ENCODE measurements around the gene SPG21. TPM values are rescaled to one million over a fixed set of nuclear protein-coding genes. Genes with fewer than 3 reads are reported as not detected.

The SPG21 gene
- total RNA-seq, 1 experiment from 2014 or later = 53.0 TPM

- Histone ChIP-seq H3K4me3 (ENCODE audit: low read length) (no peak overlapping the region), H4K20me1 (ENCODE audit: low read length) (no peaks in the 10 kb centered on the region), H3K79me2 (ENCODE audit: low read length) (no peaks in the 10 kb centered on the region), H3K27me3 (ENCODE audit: low read length) (no peaks in the 10 kb centered on the region), H3K36me3 (ENCODE audit: low read depth, low read length) (no peaks in the 10 kb centered on the region), H3K4me1 (ENCODE audit: insufficient read depth, low read length) (no peaks in the 10 kb centered on the region), H3K27ac (ENCODE audit: low read length) (no peak overlapping the region), H3F3A (ENCODE audit: low read length, unreplicated experiment) (no peaks in the 10 kb centered on the region), H3K9me2 (replicated peaks; ENCODE audit: low read length) (no peaks in the 10 kb centered on the region), H3K9ac (ENCODE audit: low read length) (no peak overlapping the region), H3K9me3 (ENCODE audit: low read length) (no peaks in the 10 kb centered on the region), H3K4me2 (ENCODE audit: low read length) (no peak overlapping the region), H2AFZ (ENCODE audit: low read length) (no peak overlapping the region)
- no peak for DNase-seq
- CTCF ChIA-PET = no interaction called here
- intact Hi-C loops (cut with micrococcal nuclease) = no loop called here
- POLR2A ChIA-PET (ENCODE audit: unreplicated experiment) = no interaction called here
- no peak for TF ChIP-seq EZH2 (IDR thresholded peaks at IDR 0.05; ENCODE audit: low read length, unreplicated experiment)
- no peak for TF ChIP-seq CTCF (conservative IDR thresholded peaks at IDR 0.05; ENCODE audit: low read depth, low read length)
- TF ChIP-seq EZH2phosphoT487 (IDR thresholded peaks at IDR 0.05; ENCODE audit: borderline replicate concordance, low read length) = no peak
- no peak for ATAC-seq
- no TSS peak for BruUV-seq (replicated peaks)
Observed at GRCh38 chr15:64997745-64998375, 8.1 kb upstream of the SPG21 start.

- Histone ChIP-seq H3K9me2 (replicated peaks; ENCODE audit: low read length) (no peaks in the 10 kb centered on the region), H3K4me2 (ENCODE audit: low read length) (no peak overlapping the region), H3K79me2 (ENCODE audit: low read length) (no peaks in the 10 kb centered on the region), H3K27me3 (ENCODE audit: low read length) (no peaks in the 10 kb centered on the region), H4K20me1 (ENCODE audit: low read length) (no peaks in the 10 kb centered on the region), H3K9ac (ENCODE audit: low read length) (no peak overlapping the region), H3K36me3 (ENCODE audit: low read depth, low read length) (no peaks in the 10 kb centered on the region), H3F3A (ENCODE audit: low read length, unreplicated experiment) (no peaks in the 10 kb centered on the region), H3K27ac (ENCODE audit: low read length) (no peak overlapping the region), H2AFZ (ENCODE audit: low read length) (no peak overlapping the region), H3K4me3 (ENCODE audit: low read length) (no peak overlapping the region), H3K9me3 (ENCODE audit: low read length) (no peaks in the 10 kb centered on the region), H3K4me1 (ENCODE audit: insufficient read depth, low read length) (no peaks in the 10 kb centered on the region)
- no peak for ATAC-seq
- intact Hi-C loops (cut with micrococcal nuclease) = no loop called here
- ChIA-PET POLR2A (ENCODE audit: unreplicated experiment) (no interaction called here), CTCF (no interaction called here)
- TF ChIP-seq EZH2phosphoT487 (IDR thresholded peaks at IDR 0.05; ENCODE audit: borderline replicate concordance, low read length) (no peak), CTCF (conservative IDR thresholded peaks at IDR 0.05; ENCODE audit: low read depth, low read length) (no peak), EZH2 (IDR thresholded peaks at IDR 0.05; ENCODE audit: low read length, unreplicated experiment) (no peak)
- BruUV-seq (replicated peaks) = no TSS peak
- no peak for DNase-seq
Observed at GRCh38 chr15:64997066-64997465, 7.4 kb upstream of the SPG21 start.

GRCh38 chr15:64993290-64993689 is 3.6 kb upstream of the SPG21 start:
- H4K20me1 ChIP-seq (ENCODE audit: low read length) = no peaks in the 10 kb centered on the region
- CTCF ChIA-PET = no interaction called here
- intact Hi-C loops (cut with micrococcal nuclease) = no loop called here
- no peak overlapping the region for H3K27ac ChIP-seq (ENCODE audit: low read length)
- H3K9me3 ChIP-seq (ENCODE audit: low read length) = no peaks in the 10 kb centered on the region
- H3K9me2 ChIP-seq (replicated peaks; ENCODE audit: low read length) = no peaks in the 10 kb centered on the region
- DNase-seq (no peak), ATAC-seq (no peak)
- no peaks in the 10 kb centered on the region for H3K36me3 ChIP-seq (ENCODE audit: low read depth, low read length)
- no TSS peak for BruUV-seq (replicated peaks)
- peaks cover 13% of the 10 kb centered on the region for H3K79me2 ChIP-seq (ENCODE audit: low read length)
- no peak overlapping the region for H3K4me2 ChIP-seq (ENCODE audit: low read length)
- no peaks in the 10 kb centered on the region for H3K27me3 ChIP-seq (ENCODE audit: low read length)
- no peak overlapping the region for H3K4me3 ChIP-seq (ENCODE audit: low read length)
- no peak overlapping the region for H3K9ac ChIP-seq (ENCODE audit: low read length)
- no peaks in the 10 kb centered on the region for H3F3A ChIP-seq (ENCODE audit: low read length, unreplicated experiment)
- H2AFZ ChIP-seq (ENCODE audit: low read length) = no peak overlapping the region
- TF ChIP-seq EZH2phosphoT487 (IDR thresholded peaks at IDR 0.05; ENCODE audit: borderline replicate concordance, low read length) (no peak), EZH2 (IDR thresholded peaks at IDR 0.05; ENCODE audit: low read length, unreplicated experiment) (no peak), CTCF (conservative IDR thresholded peaks at IDR 0.05; ENCODE audit: low read depth, low read length) (no peak)
- peaks cover 7% of the 10 kb centered on the region; the same call in 1 of the 2 replicates for H3K4me1 ChIP-seq (ENCODE audit: insufficient read depth, low read length)
- POLR2A ChIA-PET (ENCODE audit: unreplicated experiment) = no interaction called here

Measured in PC-3 (cell line).